Ascending aorta (tissue), 2 donors: Measurements from ENCODE around the gene TST. TPM values are rescaled to one million over a fixed set of nuclear protein-coding genes. Genes with fewer than 3 reads are reported as not detected.

Experiments used
- DNase-seq, 2 donors: peaks; one replicate each; pipeline ENCODE4 v3.0.0-alpha.2; 2019; ENCODE audit warnings: low spot score in 2 of 2
- H3K27ac ChIP-seq, 2 donors: fragments of 200-600 bp; sonication (generic); one replicate each; pipeline ENCODE4 v1.5.1; 2016 to 2017; ENCODE audit warnings: mild to moderate bottlenecking in 1 of 2
- H3K27me3 ChIP-seq: fragments of 200-600 bp; sonication (generic); one replicate; pipeline ENCODE4 v1.5.1; 2017
- H3K36me3 ChIP-seq, 2 donors: fragments of 200-600 bp; sonication (generic); one replicate each; pipeline ENCODE4 v1.5.1; 2016
- H3K4me1 ChIP-seq, 2 donors: fragments of 200-600 bp; sonication (generic); one replicate each; pipeline ENCODE4 v1.5.1; 2016 to 2017; ENCODE audit warnings: mild to moderate bottlenecking in 1 of 2
- H3K4me3 ChIP-seq, 2 donors: fragments of 200-600 bp; sonication (generic); one replicate each; pipeline ENCODE4 v1.5.1; 2016 to 2017; ENCODE audit warnings: mild to moderate bottlenecking in 1 of 2
- H3K9me3 ChIP-seq, 2 donors: fragments of 200-600 bp; sonication (generic); one replicate each; pipeline ENCODE4 v1.5.1; 2016
- CTCF ChIP-seq, 3 experiments: fragments of 200-600 bp in 2 of 3; fragments of 450-650 bp in 1 of 3; sonication (generic) in 2 of 3; IDR thresholded peaks; one replicate each; pipeline ENCODE4 v1.5.1; 2016 to 2019; ENCODE audit warnings: antibody characterized with exemption in 3 of 3, mild to moderate bottlenecking in 1 of 3, moderate library complexity in 1 of 3
- intact Hi-C: fragments of 100-400 bp; cut with DNase I; formaldehyde crosslinking; loops from one replicate; pipeline ENCODE4 v1.15.1; 2023
- total RNA-seq: library from RNA; depleted of rRNA; stranded (reverse); fragments of >200 nt; gene quantifications from one replicate; pipeline ENCODE4 v1.1.0, GENCODE V29; 2016

TST gene
- total RNA-seq, 1 donor from 2014 or later, result 22.7 TPM

- intact Hi-C loops, result no loop called here
- Histone ChIP-seq H3K27ac (no peak overlapping the region), H3K27me3 (no peaks in the 10 kb centered on the region), H3K36me3 (peaks cover 55 to 62% of the 10 kb centered on the region in 2 donors), H3K9me3 (no peaks in the 10 kb centered on the region), H3K4me3 (no peak overlapping the region), H3K4me1 (peaks cover 3 to 25% of the 10 kb centered on the region in 2 donors)
- DNase-seq, result no peak
- no peak for TF ChIP-seq CTCF (IDR thresholded peaks at IDR 0.05)
Observed at GRCh38 chr22:37025500-37026070, 6.3 kb upstream of the TST start.

- peaks cover 7 to 27% of the 10 kb centered on the region in 2 donors for H3K4me1 ChIP-seq
- intact Hi-C loops, result no loop called here
- no peaks in the 10 kb centered on the region for H3K27me3 ChIP-seq
- H3K27ac ChIP-seq, result no peak overlapping the region
- H3K4me3 ChIP-seq, result no peak overlapping the region
- peaks cover 46 to 52% of the 10 kb centered on the region in 2 donors for H3K36me3 ChIP-seq
- H3K9me3 ChIP-seq, result no peaks in the 10 kb centered on the region
- no peak for DNase-seq
- TF ChIP-seq CTCF (IDR thresholded peaks at IDR 0.05), result no peak
Observed at GRCh38 chr22:37024339-37025157, 5.3 kb upstream of the TST start.

GRCh38 chr22:37023743-37024338 lies 4.6 kb upstream of the TST start:
- TF ChIP-seq CTCF (IDR thresholded peaks at IDR 0.05), result no peak
- H3K27ac ChIP-seq, result no peak overlapping the region
- intact Hi-C loops, result no loop called here

GRCh38 chr22:37022483-37023337 lies 3.5 kb upstream of the TST start:
- intact Hi-C loops, result no loop called here
- H3K4me1 ChIP-seq, result peaks cover 10 to 36% of the 10 kb centered on the region in 2 donors

More at GRCh38 chr22:37023743-37024338, 4.6 kb upstream of the TST start:
- no peaks in the 10 kb centered on the region for H3K27me3 ChIP-seq
- no peak overlapping the region for H3K4me3 ChIP-seq
- H3K9me3 ChIP-seq, result no peaks in the 10 kb centered on the region
- H3K4me1 ChIP-seq, result peaks cover 7 to 27% of the 10 kb centered on the region in 2 donors
- peaks cover 39 to 47% of the 10 kb centered on the region in 2 donors for H3K36me3 ChIP-seq
- DNase-seq, result no peak

More at GRCh38 chr22:37022483-37023337, 3.5 kb upstream of the TST start:
- no peaks in the 10 kb centered on the region for H3K9me3 ChIP-seq
- no peak overlapping the region for H3K4me3 ChIP-seq
- TF ChIP-seq CTCF (IDR thresholded peaks at IDR 0.05), result no peak
- no peak overlapping the region for H3K27ac ChIP-seq
- H3K36me3 ChIP-seq, result peaks cover 35 to 37% of the 10 kb centered on the region in 2 donors
- no peaks in the 10 kb centered on the region for H3K27me3 ChIP-seq
- no peak for DNase-seq
